Endometrium (tissue), 2 donors: ENCODE results near the gene OSBPL10.

Experiments
- FAIRE-seq: peaks from 2 replicates; lab custom pipeline; 2012; peaks lifted over from hg19 to GRCh38; lab: Jason Lieb, UNC
- donor health status: control.
- donor health status: control.

The OSBPL10 gene

GRCh38 chr3:31922962-31923361, 58.1 kb downstream of the OSBPL10 start:
- no peak for FAIRE-seq

GRCh38 chr3:31921837-31922236, 59.2 kb downstream of the OSBPL10 start:
- no peak for FAIRE-seq

- FAIRE-seq: no peak
Observed at GRCh38 chr3:31920310-31920709, 60.8 kb downstream of the OSBPL10 start.

- no peak for FAIRE-seq
Observed at GRCh38 chr3:31919528-31919927, 61.5 kb downstream of the OSBPL10 start.

GRCh38 chr3:31918179-31919150, 62.6 kb downstream of the OSBPL10 start:
- FAIRE-seq: no peak

- no peak for FAIRE-seq
Observed at GRCh38 chr3:31917303-31918005, 63.6 kb downstream of the OSBPL10 start.

GRCh38 chr3:31911643-31912042, 69.4 kb downstream of the OSBPL10 start:
- FAIRE-seq: no peak

- no peak for FAIRE-seq
Observed at GRCh38 chr3:31911124-31911523, 69.9 kb downstream of the OSBPL10 start.

- FAIRE-seq: no peak
Observed at GRCh38 chr3:31909455-31909854, 71.6 kb downstream of the OSBPL10 start.

- no peak for FAIRE-seq
Observed at GRCh38 chr3:31908391-31909097, 72.5 kb downstream of the OSBPL10 start.

GRCh38 chr3:31906182-31906581, 74.9 kb downstream of the OSBPL10 start:
- FAIRE-seq: no peak

GRCh38 chr3:31903686-31904431, 77.2 kb downstream of the OSBPL10 start:
- FAIRE-seq: no peak

GRCh38 chr3:31900583-31900982, 80.5 kb downstream of the OSBPL10 start:
- no peak for FAIRE-seq

GRCh38 chr3:31896648-31897433, 84.2 kb downstream of the OSBPL10 start:
- peak; percentile 31 for FAIRE-seq

GRCh38 chr3:31896026-31896425, 85.0 kb downstream of the OSBPL10 start:
- no peak for FAIRE-seq

- no peak for FAIRE-seq
Observed at GRCh38 chr3:31895471-31895870, 85.6 kb downstream of the OSBPL10 start.

GRCh38 chr3:31892916-31893573, 88.0 kb downstream of the OSBPL10 start:
- FAIRE-seq: peak; percentile 99

GRCh38 chr3:31892500-31892899, 88.6 kb downstream of the OSBPL10 start:
- FAIRE-seq: no peak

GRCh38 chr3:31891876-31892455, 89.1 kb downstream of the OSBPL10 start:
- no peak for FAIRE-seq
